GM04503 (cell line): ENCODE measurements around the gene C9orf40.

Source experiments
- DNase-seq: peaks from one replicate; pipeline ENCODE4 v3.0.0-alpha.2; 2012; ENCODE audit warnings: low read depth

The C9orf40 gene

DNA sequence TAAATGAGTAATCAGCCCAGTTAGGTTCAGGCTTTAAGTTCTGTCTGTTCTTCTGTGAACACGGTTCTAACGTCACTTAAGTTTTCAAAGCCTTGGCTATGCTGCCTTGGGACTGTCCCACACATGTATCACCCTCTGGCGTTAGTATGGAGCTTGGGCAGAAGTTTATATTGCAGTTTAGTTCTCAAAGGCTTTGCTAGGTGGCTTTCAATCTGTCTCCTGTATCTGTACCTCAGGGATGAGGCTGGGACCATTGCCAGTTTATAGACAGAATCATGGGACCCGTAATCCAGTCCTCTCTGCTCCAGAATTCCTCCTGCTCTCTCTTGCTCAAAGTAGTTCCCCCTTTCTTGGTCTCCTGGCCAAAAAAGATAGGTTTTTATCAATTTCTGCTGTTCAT lies 12.1 kb downstream of the C9orf40 start:
- DNase-seq, result no peak

DNA sequence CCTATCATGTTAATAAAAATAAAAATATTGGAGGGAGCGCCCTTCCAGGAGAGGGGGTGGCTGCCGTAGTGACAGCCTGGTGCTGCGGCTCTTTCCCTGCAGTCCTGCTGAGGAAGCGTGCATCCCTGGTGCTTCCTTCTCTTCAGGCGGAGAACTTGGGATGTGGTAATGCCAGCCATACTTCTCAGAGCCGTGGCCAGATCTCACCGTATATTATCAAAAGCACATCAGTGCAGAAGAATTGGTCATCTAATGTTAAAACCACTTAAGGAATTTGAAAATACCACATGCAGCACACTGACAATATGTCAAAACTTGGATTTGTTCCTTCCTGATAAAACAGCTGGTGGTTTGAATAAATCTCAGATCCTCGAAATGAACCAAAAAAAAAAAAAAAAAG lies 17.7 kb downstream of the C9orf40 start:
- DNase-seq, result no peak

DNA sequence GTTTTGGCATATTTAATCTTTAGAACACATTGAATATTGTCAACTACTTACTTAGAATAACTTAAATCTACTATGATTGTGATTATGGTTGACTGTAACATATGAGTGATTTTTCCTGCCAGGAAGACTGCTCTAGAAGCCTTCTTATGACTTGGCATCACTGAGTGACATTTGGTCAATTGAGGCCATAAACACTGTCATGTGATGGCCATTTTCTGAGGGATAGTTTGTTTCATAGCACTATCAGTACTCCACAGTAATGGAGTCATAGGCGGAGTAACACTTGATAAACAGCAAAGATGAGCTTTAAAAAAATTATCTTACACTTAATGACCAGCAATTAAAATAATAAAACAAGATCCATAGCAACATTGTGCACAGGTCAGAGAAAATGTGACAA lies 31.0 kb downstream of the C9orf40 start:
- no peak for DNase-seq

DNA sequence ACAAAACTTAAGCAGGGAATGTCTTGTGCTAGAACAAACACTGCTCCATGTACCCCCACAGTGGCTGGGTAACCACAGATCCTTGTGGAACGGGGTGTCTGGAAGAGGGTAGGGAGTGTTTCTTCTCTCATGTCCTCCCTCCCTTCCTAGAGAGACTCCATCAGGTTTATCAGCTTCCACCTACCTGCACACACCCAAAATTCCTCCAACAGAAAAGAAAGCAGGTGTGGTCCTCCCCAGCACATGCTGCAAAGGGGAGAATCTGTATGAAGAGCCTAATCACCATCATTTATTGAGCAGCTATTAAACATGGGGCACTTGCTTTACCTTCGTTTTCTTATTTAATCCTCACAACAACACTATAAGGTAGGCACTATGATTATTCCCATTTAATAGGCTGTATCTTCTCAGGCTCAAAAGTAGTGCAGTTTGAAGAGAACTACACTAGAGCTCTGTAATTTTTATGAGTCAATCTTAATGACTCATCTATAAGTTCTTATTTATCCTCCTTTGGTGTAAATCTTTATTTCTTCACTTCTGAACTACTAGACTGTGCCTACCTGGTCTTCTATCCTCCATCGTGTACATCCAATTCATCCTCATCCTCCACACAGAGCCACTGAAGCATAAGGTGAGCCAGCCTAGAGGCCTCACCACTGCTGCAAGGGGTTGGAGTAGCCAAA lies 31.6 kb downstream of the C9orf40 start:
- DNase-seq, result no peak

DNA sequence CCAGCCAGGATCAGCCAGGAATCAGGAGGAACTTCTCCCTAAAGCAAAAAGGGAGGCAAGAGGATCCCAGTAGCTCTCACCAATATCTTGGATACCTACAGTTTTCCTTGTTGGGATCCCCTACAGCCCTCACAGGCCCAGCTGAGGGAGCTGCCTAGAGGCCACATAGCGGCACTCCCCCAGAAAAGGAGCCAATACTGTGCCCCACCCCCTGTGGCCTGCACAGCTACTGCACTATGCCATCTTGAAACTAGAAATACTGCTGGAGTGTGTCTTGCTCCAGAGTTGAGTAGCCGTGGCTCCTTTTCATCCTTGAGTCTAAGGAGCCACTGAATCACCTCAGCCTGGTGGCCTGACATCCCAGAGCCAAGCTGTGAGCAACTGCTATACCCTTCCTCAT lies 42.7 kb downstream of the C9orf40 start:
- no peak for DNase-seq

DNA sequence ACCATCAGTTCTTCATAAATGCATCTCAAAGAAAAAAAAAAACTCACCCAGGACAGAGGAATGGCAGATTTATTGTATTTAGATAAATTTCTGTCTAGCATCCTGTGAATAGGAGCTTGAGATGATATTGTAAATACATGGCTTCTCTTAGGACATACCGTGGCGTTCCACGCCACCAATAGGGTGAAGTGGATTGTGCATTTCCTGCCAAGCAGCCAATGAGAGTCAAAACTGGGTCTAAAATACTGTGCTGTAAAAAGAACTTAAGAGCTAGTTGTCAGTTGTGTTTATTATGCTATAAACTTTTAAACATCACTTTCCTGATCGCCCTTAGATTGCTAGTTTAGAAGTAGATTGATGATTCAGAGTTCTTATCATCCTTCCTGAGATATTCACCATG lies 44.0 kb downstream of the C9orf40 start:
- no peak for DNase-seq

DNA sequence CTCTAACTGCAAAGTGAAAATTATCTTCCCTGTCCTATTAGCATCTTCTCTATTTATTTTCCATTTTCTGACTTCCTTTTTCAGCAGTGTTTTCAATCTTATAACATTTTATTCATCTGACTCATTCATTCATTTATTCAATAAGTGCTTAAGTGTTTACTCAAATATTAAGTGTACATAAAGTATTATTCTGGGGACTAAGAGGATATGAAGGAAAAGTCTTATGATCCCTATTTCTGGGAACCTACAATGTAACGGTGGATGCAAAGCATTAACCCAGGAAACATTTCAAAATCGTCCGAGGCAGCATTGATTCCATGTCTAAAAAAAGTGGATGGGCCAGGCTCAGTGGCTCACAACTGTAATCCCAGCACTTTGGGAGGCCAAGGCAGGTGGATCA lies 45.6 kb downstream of the C9orf40 start:
- DNase-seq, result no peak

DNA sequence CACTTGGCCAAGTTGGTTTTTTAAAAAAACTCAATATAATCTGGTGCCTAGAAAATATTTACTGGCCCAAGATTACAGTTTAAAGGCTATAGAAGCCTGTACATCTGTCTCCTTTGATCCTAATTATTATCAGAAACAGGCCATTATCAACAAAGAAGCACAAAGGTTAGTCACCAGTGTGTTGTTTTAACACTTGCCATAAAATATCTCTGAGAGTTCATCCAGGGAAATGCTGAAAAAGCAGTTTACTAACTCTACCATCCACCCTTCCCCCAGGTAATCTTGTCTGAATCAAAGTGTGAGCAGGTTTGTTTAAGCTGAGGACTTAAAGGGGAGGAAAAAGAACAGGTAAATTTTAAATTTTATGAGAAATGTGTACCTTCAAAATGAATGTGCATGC lies 51.7 kb downstream of the C9orf40 start:
- DNase-seq, result no peak
